ENCODE results near the gene HERC2. TPM values are rescaled to one million over a fixed set of nuclear protein-coding genes. Genes with fewer than 3 reads are reported as not detected.
A peak's percentile ranks its signal among the peaks of the same experiment; 100 is the strongest.

The HERC2 gene
- total and polyA plus RNA-seq, 2 of the 13 experiments (the other 11 are each of a cell fraction or from before 2014, with no cell fraction given) = 17.6 to 24.8 TPM

GRCh38 chr15:28082891-28083684 lies 238.9 kb downstream of the HERC2 start (continued):
- TF ChIP-seq ZNF646 (CRISPR knock-in tag; IDR thresholded peaks at IDR 0.05) = no peak
- TF ChIP-seq LRRFIP1 (CRISPR knock-in tag; conservative IDR thresholded peaks at IDR 0.05) = no peak
- TF ChIP-seq PAX8 (CRISPR knock-in tag; IDR thresholded peaks at IDR 0.05; ENCODE audit: borderline replicate concordance) = no peak
- TF ChIP-seq STAG1 (CRISPR knock-in tag; IDR thresholded peaks at IDR 0.05) = no peak
- no peak for TF ChIP-seq ARNT2 (CRISPR knock-in tag; IDR thresholded peaks at IDR 0.05; ENCODE audit: low read depth)
- TF ChIP-seq PAXIP1 (CRISPR knock-in tag; conservative IDR thresholded peaks at IDR 0.05) = peak; percentile 53
- no peak for TF ChIP-seq CCAR2 (optimal IDR thresholded peaks at IDR 0.05; ENCODE audit: low read depth, low read length)
- TF ChIP-seq MED13 (CRISPR knock-in tag; IDR thresholded peaks at IDR 0.05) = no peak
- TF ChIP-seq KAT2B (IDR thresholded peaks at IDR 0.05; ENCODE audit: borderline replicate concordance, low read depth, low read length) = no peak
- no peak for TF ChIP-seq ZSCAN5A (CRISPR knock-in tag; IDR thresholded peaks at IDR 0.05; ENCODE audit: borderline replicate concordance)
- TF ChIP-seq BORCS8-MEF2B (CRISPR knock-in tag; IDR thresholded peaks at IDR 0.05) = peak; percentile 63; the same call in 1 of the 2 replicates
- TF ChIP-seq NFATC3 (CRISPR knock-in tag; IDR thresholded peaks at IDR 0.05) = no peak
- TF ChIP-seq ZNF350 (CRISPR knock-in tag; IDR thresholded peaks at IDR 0.05; ENCODE audit: borderline replicate concordance, low read depth) = 0 out of 2 replicates have a peak, but pooled peaks have one; percentile 35
- no peak for TF ChIP-seq PRPF4 (IDR thresholded peaks at IDR 0.05; ENCODE audit: low read depth, low read length, poor library complexity, severe bottlenecking)

Data from HepG2 (cell line).